Measurements from ENCODE around the gene MPZL1.

DNA sequence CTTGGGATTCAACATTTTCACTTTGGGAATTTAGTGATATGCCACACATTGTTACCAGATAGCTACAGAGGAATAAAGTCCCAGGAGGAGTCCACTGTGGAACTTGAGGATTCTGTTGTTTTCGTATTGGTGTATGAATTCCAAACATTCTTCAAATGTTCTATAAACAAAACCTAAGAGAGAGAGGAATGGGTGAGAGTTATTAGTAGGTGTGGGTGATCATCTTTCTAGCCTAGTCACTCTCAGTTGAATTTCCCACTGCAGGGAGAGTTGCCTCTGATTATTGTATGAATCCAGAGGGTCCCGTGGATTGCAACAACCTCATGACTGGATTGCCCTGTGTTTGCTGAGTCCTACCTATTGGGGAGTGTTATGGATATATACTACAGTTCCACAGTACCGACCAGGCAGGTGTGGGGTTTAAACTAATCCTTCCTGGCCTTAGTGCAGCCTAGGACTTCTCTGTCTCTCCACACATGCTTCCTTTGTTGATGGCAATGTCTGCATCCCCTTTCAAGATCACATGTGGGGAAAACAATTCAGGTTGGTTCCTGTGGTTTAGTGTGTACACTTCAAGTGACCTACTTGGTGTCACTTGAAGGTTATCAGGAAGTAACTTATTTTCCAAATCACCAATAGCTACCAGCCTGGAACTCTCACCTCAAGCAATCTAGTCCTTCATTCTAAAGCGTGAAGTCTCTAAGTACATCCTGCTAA lies 100.3 kb downstream of the MPZL1 start:
- TF ChIP-seq ZFP62 (CRISPR knock-in tag; IDR thresholded peaks at IDR 0.05) (no peak), ARNTL (CRISPR knock-in tag; IDR thresholded peaks at IDR 0.05) (no peak)
- TF ChIP-seq, protein P1, sequence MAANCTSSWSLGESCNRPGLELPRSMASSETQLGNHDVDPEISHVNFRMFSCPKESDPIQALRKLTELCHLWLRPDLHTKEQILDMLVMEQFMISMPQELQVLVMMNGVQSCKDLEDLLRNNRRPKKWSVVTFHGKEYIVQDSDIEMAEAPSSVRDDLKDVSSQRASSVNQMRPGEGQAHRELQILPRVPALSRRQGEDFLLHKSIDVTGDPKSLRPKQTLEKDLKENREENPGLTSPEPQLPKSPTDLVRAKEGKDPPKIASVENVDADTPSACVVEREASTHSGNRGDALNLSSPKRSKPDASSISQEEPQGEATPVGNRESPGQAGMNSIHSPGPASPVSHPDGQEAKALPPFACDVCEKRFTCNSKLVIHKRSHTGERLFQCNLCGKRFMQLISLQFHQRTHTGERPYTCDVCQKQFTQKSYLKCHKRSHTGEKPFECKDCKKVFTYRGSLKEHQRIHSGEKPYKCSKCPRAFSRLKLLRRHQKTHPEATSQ (CRISPR knock-in tag; IDR thresholded peaks at IDR 0.05; ENCODE audit: borderline replicate concordance) = no peak
